Measurements from ENCODE around the gene CCNI2.

Gene CCNI2

DNA sequence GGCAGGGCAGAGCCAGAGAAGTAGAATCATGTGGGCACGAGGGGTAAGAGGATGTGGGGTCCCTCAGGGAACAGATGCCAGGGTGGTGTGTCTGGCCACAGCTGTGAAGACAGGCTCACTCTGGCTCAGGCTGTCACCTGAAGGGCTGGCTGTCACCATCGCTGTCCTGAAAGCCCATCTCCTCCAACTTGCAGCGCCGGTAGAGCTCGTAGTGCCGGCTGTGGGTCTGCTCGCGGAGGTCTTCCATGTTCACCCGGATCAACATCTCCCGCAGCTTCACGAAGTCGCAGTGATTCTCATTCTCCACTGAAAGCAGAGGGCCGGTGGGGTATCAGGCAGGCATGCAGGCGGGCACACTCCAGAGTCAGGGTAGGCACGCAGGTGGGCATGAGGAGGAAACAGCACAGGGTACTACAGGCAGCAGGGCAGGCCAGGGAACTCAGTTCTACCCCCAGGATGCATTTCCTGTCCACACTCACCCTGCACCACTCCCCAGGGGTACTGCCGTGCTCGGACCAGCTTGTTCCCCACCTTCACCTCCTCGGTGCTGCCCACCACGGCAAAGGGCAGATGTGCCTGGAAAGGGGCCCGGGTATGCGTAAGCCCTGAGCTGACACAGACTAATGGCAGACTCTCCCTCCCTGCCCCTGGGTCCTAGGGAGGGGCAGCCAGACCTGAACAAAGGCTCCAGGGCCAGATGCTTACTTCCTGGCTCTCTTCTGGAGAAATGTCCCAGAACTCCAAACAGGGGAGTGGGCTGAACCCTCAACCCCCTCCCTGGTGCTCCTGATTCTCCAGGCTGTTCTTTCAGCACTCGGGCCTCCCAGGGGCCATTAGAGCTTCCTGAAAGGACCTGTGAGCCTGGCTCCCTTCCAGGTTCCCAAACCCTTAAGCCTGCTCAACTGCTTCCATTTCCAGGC lies 14.4 kb downstream of the CCNI2 start:
- no peak overlapping the region for H3K9ac ChIP-seq
- no peak for TF ChIP-seq Cebpa-rat (IDR thresholded peaks at IDR 0.05)
- no peak overlapping the region for H3K4me3 ChIP-seq
- H3K36me3 ChIP-seq, result peaks cover 12 to 73% (median 38%) of the 10 kb centered on the region in 11 experiments; a peak in 20 of 22 replicates
- H3K27ac ChIP-seq, result peak overlapping the region in 1 of 11 experiments; percentile 4; a peak in 1 of 22 replicates
- H4K20me1 ChIP-seq, result no peaks in the 10 kb centered on the region
- H3K27me3 ChIP-seq, result no peaks in the 10 kb centered on the region
- peak overlapping the region in 1 of 11 experiments; percentile 11; a peak in 1 of 22 replicates for H3K4me2 ChIP-seq
- H3K4me1 ChIP-seq, result peaks cover 3 to 40% (median 21%) of the 10 kb centered on the region in 10 experiments; a peak in 15 of 20 replicates
- H3K9me3 ChIP-seq (replicated peaks in 1 of 11), result no peaks in the 10 kb centered on the region

- H3K27me3 ChIP-seq, result no peaks in the 10 kb centered on the region
- peak overlapping the region in 3 of 11 experiments; percentile 4 to 46 (median 14); a peak in 2 of 22 replicates for H3K27ac ChIP-seq
- no peak overlapping the region for H3K4me3 ChIP-seq
- peak overlapping the region in 5 of 11 experiments; percentile 51 to 85 (median 83); a peak in 7 of 22 replicates for H3K4me2 ChIP-seq
- H3K36me3 ChIP-seq, result peaks cover 12 to 73% (median 35%) of the 10 kb centered on the region in 11 experiments; a peak in 20 of 22 replicates
- no peaks in the 10 kb centered on the region for H3K9me3 ChIP-seq (replicated peaks in 1 of 11)
- TF ChIP-seq Cebpa-rat (IDR thresholded peaks at IDR 0.05), result no peak
- peaks cover 12 to 48% (median 28%) of the 10 kb centered on the region in 10 experiments; a peak in 19 of 20 replicates for H3K4me1 ChIP-seq
- H4K20me1 ChIP-seq, result no peaks in the 10 kb centered on the region
- H3K9ac ChIP-seq, result no peak overlapping the region
Observed at GRCh38 chr5:132762246-132763000, 15.2 kb downstream of the CCNI2 start.

- Histone ChIP-seq H3K4me2 (peak overlapping the region in 5 of 11 experiments; percentile 51 to 85 (median 83); a peak in 10 of 22 replicates), H3K27ac (peak overlapping the region in 4 of 11 experiments; percentile 23 to 58 (median 40); a peak in 6 of 22 replicates), H3K36me3 (peaks cover 5 to 70% (median 32%) of the 10 kb centered on the region in 11 experiments; a peak in 20 of 22 replicates), H3K9me3 (replicated peaks in 1 of 11) (no peaks in the 10 kb centered on the region), H4K20me1 (0 out of 22 replicates have a peak, but pooled peaks cover 0 to 5% (median 0%) of the 10 kb centered on the region in 11 experiments), H3K4me3 (no peak overlapping the region), H3K27me3 (no peaks in the 10 kb centered on the region), H3K4me1 (peaks cover 22 to 58% (median 38%) of the 10 kb centered on the region in 10 experiments; a peak in 19 of 20 replicates), H3K9ac (peak overlapping the region in 1 of 11 experiments; percentile 18; a peak in 1 of 22 replicates)
- TF ChIP-seq Cebpa-rat (IDR thresholded peaks at IDR 0.05), result no peak
Observed at GRCh38 chr5:132763181-132764036, 16.2 kb downstream of the CCNI2 start.

- peak overlapping the region in 3 of 11 experiments; percentile 83 to 85 (median 83); a peak in 7 of 22 replicates for H3K4me2 ChIP-seq
- no peak overlapping the region for H3K9ac ChIP-seq
- peaks cover 0 to 7% (median 0%) of the 10 kb centered on the region in 11 experiments; a peak in 1 of 22 replicates for H4K20me1 ChIP-seq
- no peak overlapping the region for H3K4me3 ChIP-seq
- no peaks in the 10 kb centered on the region for H3K9me3 ChIP-seq (replicated peaks in 1 of 11)
- peak overlapping the region in 3 of 11 experiments; percentile 33 to 58 (median 46); a peak in 4 of 22 replicates for H3K27ac ChIP-seq
- peaks cover 0 to 64% (median 31%) of the 10 kb centered on the region in 11 experiments; a peak in 19 of 22 replicates for H3K36me3 ChIP-seq
- H3K27me3 ChIP-seq, result no peaks in the 10 kb centered on the region
- H3K4me1 ChIP-seq, result peaks cover 22 to 63% (median 39%) of the 10 kb centered on the region in 10 experiments; a peak in 19 of 20 replicates
- no peak for TF ChIP-seq Cebpa-rat (IDR thresholded peaks at IDR 0.05)
Observed at GRCh38 chr5:132764051-132764450, 16.8 kb downstream of the CCNI2 start.

DNA sequence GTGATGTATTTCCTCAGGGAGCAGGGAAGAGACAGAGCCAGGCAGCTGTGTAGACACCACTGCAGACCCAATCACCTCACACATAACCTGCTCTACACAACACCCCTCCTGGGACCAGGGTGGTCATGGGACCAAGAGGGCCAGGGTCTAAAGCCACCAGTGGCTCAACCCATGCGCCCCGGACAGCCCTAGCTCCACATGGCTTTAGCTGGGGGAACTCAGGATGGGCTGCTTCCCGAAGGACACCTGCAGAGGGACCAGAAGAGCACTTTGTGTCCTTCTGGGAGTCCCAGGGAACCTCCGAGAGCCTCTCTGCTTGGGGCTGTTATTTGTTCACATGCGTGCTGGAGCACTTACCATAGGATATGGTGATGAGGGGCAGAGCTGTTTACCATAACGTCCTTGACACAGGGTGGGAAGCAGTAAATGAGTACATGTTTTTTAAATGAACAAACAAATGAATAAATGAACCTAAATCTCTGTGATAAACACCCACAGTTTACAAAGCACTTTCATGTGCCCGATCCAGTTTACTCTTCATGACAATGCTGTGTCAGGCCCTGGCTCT lies 17.5 kb downstream of the CCNI2 start:
- Histone ChIP-seq H3K27me3 (no peaks in the 10 kb centered on the region), H3K27ac (no peak overlapping the region), H3K4me3 (no peak overlapping the region), H3K4me1 (peaks cover 22 to 63% (median 39%) of the 10 kb centered on the region in 10 experiments; a peak in 19 of 20 replicates), H4K20me1 (peaks cover 0 to 7% (median 0%) of the 10 kb centered on the region in 11 experiments; a peak in 1 of 22 replicates), H3K4me2 (no peak overlapping the region), H3K36me3 (peaks cover 0 to 57% (median 29%) of the 10 kb centered on the region in 11 experiments; a peak in 19 of 22 replicates), H3K9me3 (replicated peaks in 1 of 11) (no peaks in the 10 kb centered on the region), H3K9ac (no peak overlapping the region)
- no peak for TF ChIP-seq Cebpa-rat (IDR thresholded peaks at IDR 0.05)

DNA sequence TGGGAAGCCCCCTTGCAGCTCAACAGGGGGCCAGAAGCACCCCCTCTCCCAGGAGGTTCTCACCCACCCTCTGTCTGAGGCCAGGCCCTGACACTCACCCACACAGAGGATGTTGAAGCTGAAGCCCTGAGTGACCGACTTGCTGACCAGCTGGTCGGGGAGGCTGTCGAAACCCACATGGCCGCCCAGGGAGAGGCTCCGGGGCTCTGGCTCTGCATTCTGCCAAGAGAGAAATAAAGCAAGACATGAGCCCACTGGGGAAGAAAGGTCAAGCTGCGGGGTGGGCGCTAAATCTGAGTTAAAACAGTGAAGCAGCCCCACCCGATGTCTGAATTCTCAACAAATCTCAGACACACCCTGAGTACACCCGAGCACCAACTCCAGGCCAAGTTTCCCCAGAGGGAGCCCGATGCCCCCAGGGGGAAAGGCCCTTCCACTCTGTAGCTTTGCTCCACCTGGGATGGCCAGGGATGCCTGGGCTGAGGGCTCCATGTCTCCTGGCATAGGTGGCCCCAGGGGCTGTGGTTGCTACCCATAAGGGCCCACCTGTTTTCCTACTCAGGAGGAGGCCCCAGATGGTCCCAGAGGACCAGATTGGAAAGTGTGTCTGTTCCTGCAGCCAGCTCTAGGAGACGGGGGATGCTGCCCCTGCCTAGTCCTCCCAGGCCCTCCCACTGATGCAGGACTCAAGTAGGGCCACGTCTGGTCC lies 18.2 kb downstream of the CCNI2 start:
- no peak for TF ChIP-seq Cebpa-rat (IDR thresholded peaks at IDR 0.05)
- peaks cover 0 to 7% (median 0%) of the 10 kb centered on the region in 11 experiments; a peak in 2 of 22 replicates for H4K20me1 ChIP-seq
- H3K4me2 ChIP-seq, result peak overlapping the region in 5 of 11 experiments; percentile 4 to 71 (median 64); a peak in 3 of 22 replicates
- no peak overlapping the region for H3K4me3 ChIP-seq
- H3K27ac ChIP-seq, result peak overlapping the region in 2 of 11 experiments; percentile 26 to 42; a peak in 2 of 22 replicates
- H3K4me1 ChIP-seq, result peaks cover 23 to 63% (median 40%) of the 10 kb centered on the region in 10 experiments; a peak in 19 of 20 replicates
- H3K36me3 ChIP-seq, result peaks cover 0 to 50% (median 22%) of the 10 kb centered on the region in 11 experiments; a peak in 17 of 22 replicates
- H3K27me3 ChIP-seq, result no peaks in the 10 kb centered on the region
- H3K9ac ChIP-seq, result no peak overlapping the region
- H3K9me3 ChIP-seq (replicated peaks in 1 of 11), result no peaks in the 10 kb centered on the region
